ENCODE measurements around the gene CLCN5.

DNA sequence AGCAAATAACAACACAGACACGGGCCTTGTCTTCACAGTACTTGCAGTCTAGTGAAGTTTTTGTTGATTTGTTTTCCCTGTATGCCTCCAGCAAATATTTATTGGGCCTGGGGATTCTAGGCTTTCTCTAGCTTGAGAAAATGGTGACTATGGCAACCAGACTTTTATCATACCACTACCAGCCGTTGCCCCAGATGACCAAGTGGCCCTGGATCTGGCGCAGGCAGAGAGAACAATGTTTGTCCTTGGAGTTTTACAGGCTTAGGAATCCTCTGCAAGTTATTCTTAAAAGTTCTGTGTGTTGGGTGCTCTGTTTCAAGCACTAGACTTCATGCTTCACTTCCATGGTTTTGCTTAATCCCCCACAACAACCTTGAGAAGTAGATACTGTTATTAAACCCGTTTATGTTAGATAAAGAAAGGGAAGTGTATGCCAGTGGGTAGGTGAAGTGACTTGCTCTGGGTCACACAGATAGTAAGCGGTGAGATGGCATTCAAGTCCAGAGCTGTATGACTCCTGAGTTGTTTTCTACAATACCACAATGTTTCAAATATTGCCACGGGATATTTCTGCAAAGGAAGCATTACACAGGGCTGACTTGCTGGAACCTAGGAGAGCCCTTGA, 183.8 kb downstream of the CLCN5 start:
- TF ChIP-seq EZH2 (IDR thresholded peaks at IDR 0.05; ENCODE audit: insufficient read depth, poor library complexity, severe bottlenecking) (no peak), EZH2phosphoT487 (IDR thresholded peaks at IDR 0.05; ENCODE audit: insufficient read depth, low read depth) (no peak)
